OCI-LY7 (cell line): ENCODE results near the gene TWF2. TPM values are rescaled to one million over a fixed set of nuclear protein-coding genes. Genes with fewer than 3 reads are reported as not detected.

Source experiments
- BruUV-seq: library from RNA; stranded (reverse); fragments of 400-500 nt; replicated peaks from 2 replicates; lab custom pipeline; 2021; lab: Mats Ljungman, UMichigan
- CTCF ChIA-PET: fragments of 300-600 bp; sonication (Branson Sonifier 250); formaldehyde crosslinking; loops from one replicate; lab custom pipeline; 2022; ENCODE audit warnings: antibody characterized with exemption; ENCODE audit not compliant: unreplicated experiment; lab: Charles Lee
- POLR2A ChIA-PET: fragments of 300-600 bp; sonication (Branson Sonifier 250); formaldehyde crosslinking; loops from one replicate; lab custom pipeline; 2022; ENCODE audit warnings: antibody characterized with exemption; lab: Charles Lee
- DNase-seq: peaks from one replicate; pipeline ENCODE4 v3.0.0-alpha.2; 2015; ENCODE audit warnings: low spot score
- H2AFZ ChIP-seq: fragments of 200-600 bp; sonication (generic), shearing (Covaris generic); 2 replicates; pipeline ENCODE4 v1.6.1; 2014; ENCODE audit warnings: mild to moderate bottlenecking, antibody characterized with exemption, low read length, moderate library complexity
- H3K27ac ChIP-seq: fragments of 200-600 bp; sonication (generic); 2 replicates; pipeline ENCODE4 v1.5.1; 2014; ENCODE audit warnings: mixed run types, low read depth, mild to moderate bottlenecking, moderate library complexity, low read length, inconsistent platforms; ENCODE audit not compliant: poor library complexity, severe bottlenecking
- H3K36me3 ChIP-seq: fragments of 200-600 bp; sonication (generic); 2 replicates; pipeline ENCODE4 v1.6.1; 2014; ENCODE audit warnings: mild to moderate bottlenecking, antibody characterized with exemption, low read length, moderate library complexity, mixed read lengths; ENCODE audit not compliant: insufficient read depth
- H3K4me1 ChIP-seq: fragments of 200-600 bp; sonication (generic); 2 replicates; pipeline ENCODE4 v1.5.1; 2014; ENCODE audit warnings: mild to moderate bottlenecking, low read length; ENCODE audit not compliant: insufficient read depth, poor library complexity, severe bottlenecking
- H3K4me2 ChIP-seq: fragments of 200-600 bp; sonication (generic); 2 replicates; pipeline ENCODE4 v1.6.1; 2014; ENCODE audit warnings: mild to moderate bottlenecking, low read length
- H3K4me3 ChIP-seq: fragments of 200-600 bp; sonication (generic); 2 replicates; pipeline ENCODE4 v1.5.1; 2014; ENCODE audit warnings: mild to moderate bottlenecking, low read depth, low read length; ENCODE audit not compliant: poor library complexity, severe bottlenecking
- H3K79me2 ChIP-seq: fragments of 200-600 bp; sonication (generic); 2 replicates; pipeline ENCODE4 v1.6.1; 2016; ENCODE audit warnings: low read depth, mild to moderate bottlenecking, low read length, moderate library complexity, mixed read lengths; ENCODE audit not compliant: insufficient read depth
- H3K9me2 ChIP-seq: fragments of 200-600 bp; sonication (generic); 2 replicates; pipeline ENCODE4 v1.6.1; 2016; ENCODE audit warnings: mild to moderate bottlenecking, low read length, mixed read lengths; ENCODE audit not compliant: insufficient read depth
- H3K9me3 ChIP-seq: fragments of 200-600 bp; sonication (generic); 2 replicates; pipeline ENCODE4 v1.6.1; 2014; ENCODE audit warnings: mild to moderate bottlenecking, mixed run types, low read length, mixed read lengths
- H4K20me1 ChIP-seq: fragments of 200-600 bp; sonication (generic); 2 replicates; pipeline ENCODE4 v1.6.1; 2014; ENCODE audit warnings: mild to moderate bottlenecking, antibody characterized with exemption, low read length, moderate library complexity, mixed read lengths; ENCODE audit not compliant: insufficient read depth
- CTCF ChIP-seq: fragments of 200-600 bp; sonication (generic); conservative IDR thresholded peaks from 2 replicates; pipeline ENCODE4 v1.5.1; 2014; ENCODE audit warnings: mild to moderate bottlenecking, antibody characterized with exemption, low read length, moderate library complexity, mixed read lengths
- EZH2phosphoT487 ChIP-seq: fragments of 200-600 bp; sonication (generic); IDR thresholded peaks from 2 replicates; pipeline ENCODE4 v1.6.1; 2018; ENCODE audit warnings: low read depth, borderline replicate concordance, mild to moderate bottlenecking, mixed run types, antibody characterized with exemption, low read length, moderate library complexity, mixed read lengths
- intact Hi-C: fragments of 100-400 bp; cut with micrococcal nuclease; formaldehyde crosslinking; loops from one replicate; pipeline ENCODE4 v1.10.0; 2022; ENCODE audit not compliant: unreplicated experiment
- total RNA-seq, 2 experiments: library from RNA; depleted of rRNA in 1 of 2; stranded (reverse); fragments of >200 nt in 1 of 2; shearing (Covaris generic) in 1 of 2; gene quantifications; 2 replicates each; pipeline ENCODE4 v1.2.3, GENCODE V29; 2014 to 2022

The TWF2 gene
- total RNA-seq, 2 experiments from 2014 or later: 52.8 to 64.9 TPM

- H4K20me1 ChIP-seq: peaks cover 36% of the 10 kb centered on the region
- intact Hi-C loops: no loop called here
- no peak overlapping the region for H3K4me3 ChIP-seq
- no peak for TF ChIP-seq CTCF
- no peak for TF ChIP-seq EZH2phosphoT487
- peaks cover 20% of the 10 kb centered on the region for H3K4me1 ChIP-seq
- H3K27ac ChIP-seq: no peak overlapping the region
- H3K36me3 ChIP-seq: peaks cover 99% of the 10 kb centered on the region
- H3K4me2 ChIP-seq: no peak overlapping the region
- no peaks in the 10 kb centered on the region for H3K9me2 ChIP-seq
- peaks cover 4% of the 10 kb centered on the region; the same call in 1 of the 2 replicates for H3K9me3 ChIP-seq
- H3K79me2 ChIP-seq: peaks cover 92% of the 10 kb centered on the region
- ChIA-PET CTCF (no interaction called here), POLR2A (no interaction called here)
- BruUV-seq: no TSS peak
- no peak for DNase-seq
- no peak overlapping the region for H2AFZ ChIP-seq
These were observed 30.8 kb upstream of the TWF2 start for GRCh38 chr3:52269776-52270175.

- CTCF ChIA-PET: no interaction called here
- no peak overlapping the region for H2AFZ ChIP-seq
- BruUV-seq: no TSS peak
- no peaks in the 10 kb centered on the region for H3K9me2 ChIP-seq
- H3K9me3 ChIP-seq: no peaks in the 10 kb centered on the region
- no peak overlapping the region for H3K4me3 ChIP-seq
- POLR2A ChIA-PET: interaction anchor here (0.6 to 2.1 kb wide), 2 partner anchors 9 to 317 kb away, joined by 3 to 8 read pairs; no protein-coding TSS in a partner anchor
- H3K79me2 ChIP-seq: peaks cover 77% of the 10 kb centered on the region
- no peak overlapping the region for H3K27ac ChIP-seq
- H3K4me1 ChIP-seq: peaks cover 20% of the 10 kb centered on the region
- intact Hi-C loops: no loop called here
- DNase-seq: no peak
- H3K36me3 ChIP-seq: peaks cover 99% of the 10 kb centered on the region
- TF ChIP-seq CTCF (no peak), EZH2phosphoT487 (no peak)
- peaks cover 22% of the 10 kb centered on the region; the same call in 1 of the 2 replicates for H4K20me1 ChIP-seq
- H3K4me2 ChIP-seq: no peak overlapping the region
These were observed 29.1 kb upstream of the TWF2 start for GRCh38 chr3:52268036-52268435.

- ChIA-PET CTCF (no interaction called here), POLR2A (no interaction called here)
- intact Hi-C loops: no loop called here
- Histone ChIP-seq H3K4me1 (no peaks in the 10 kb centered on the region), H3K36me3 (peaks cover 100% of the 10 kb centered on the region), H4K20me1 (0 out of 2 replicates have a peak, but pooled peaks cover 13% of the 10 kb centered on the region), H3K9me3 (no peaks in the 10 kb centered on the region), H3K4me2 (no peak overlapping the region), H3K4me3 (no peak overlapping the region), H3K9me2 (no peaks in the 10 kb centered on the region), H3K79me2 (peaks cover 63% of the 10 kb centered on the region), H2AFZ (no peak overlapping the region), H3K27ac (no peak overlapping the region)
- TF ChIP-seq CTCF: peak; percentile 49
- no peak for TF ChIP-seq EZH2phosphoT487
- no peak for DNase-seq
- BruUV-seq: no TSS peak
These were observed 26.4 kb upstream of the TWF2 start for GRCh38 chr3:52265387-52265786.
